HG02852 (cell line): ENCODE results near the gene SIM2.
"Not testable (repeated sequence)": the region's sequence is repeated elsewhere in the genome, so short reads cannot be mapped to it uniquely, and the experiment has no call there.

ENCODE experiments used
- ATAC-seq: cut with Tn5 transposase; IDR thresholded peaks from one replicate; pipeline ENCODE4 v1.9.1; 2021; ENCODE audit warnings: mild to moderate bottlenecking, moderate library complexity; ENCODE audit not compliant: unreplicated experiment

SIM2 gene, protein sequence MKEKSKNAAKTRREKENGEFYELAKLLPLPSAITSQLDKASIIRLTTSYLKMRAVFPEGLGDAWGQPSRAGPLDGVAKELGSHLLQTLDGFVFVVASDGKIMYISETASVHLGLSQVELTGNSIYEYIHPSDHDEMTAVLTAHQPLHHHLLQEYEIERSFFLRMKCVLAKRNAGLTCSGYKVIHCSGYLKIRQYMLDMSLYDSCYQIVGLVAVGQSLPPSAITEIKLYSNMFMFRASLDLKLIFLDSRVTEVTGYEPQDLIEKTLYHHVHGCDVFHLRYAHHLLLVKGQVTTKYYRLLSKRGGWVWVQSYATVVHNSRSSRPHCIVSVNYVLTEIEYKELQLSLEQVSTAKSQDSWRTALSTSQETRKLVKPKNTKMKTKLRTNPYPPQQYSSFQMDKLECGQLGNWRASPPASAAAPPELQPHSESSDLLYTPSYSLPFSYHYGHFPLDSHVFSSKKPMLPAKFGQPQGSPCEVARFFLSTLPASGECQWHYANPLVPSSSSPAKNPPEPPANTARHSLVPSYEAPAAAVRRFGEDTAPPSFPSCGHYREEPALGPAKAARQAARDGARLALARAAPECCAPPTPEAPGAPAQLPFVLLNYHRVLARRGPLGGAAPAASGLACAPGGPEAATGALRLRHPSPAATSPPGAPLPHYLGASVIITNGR

DNA sequence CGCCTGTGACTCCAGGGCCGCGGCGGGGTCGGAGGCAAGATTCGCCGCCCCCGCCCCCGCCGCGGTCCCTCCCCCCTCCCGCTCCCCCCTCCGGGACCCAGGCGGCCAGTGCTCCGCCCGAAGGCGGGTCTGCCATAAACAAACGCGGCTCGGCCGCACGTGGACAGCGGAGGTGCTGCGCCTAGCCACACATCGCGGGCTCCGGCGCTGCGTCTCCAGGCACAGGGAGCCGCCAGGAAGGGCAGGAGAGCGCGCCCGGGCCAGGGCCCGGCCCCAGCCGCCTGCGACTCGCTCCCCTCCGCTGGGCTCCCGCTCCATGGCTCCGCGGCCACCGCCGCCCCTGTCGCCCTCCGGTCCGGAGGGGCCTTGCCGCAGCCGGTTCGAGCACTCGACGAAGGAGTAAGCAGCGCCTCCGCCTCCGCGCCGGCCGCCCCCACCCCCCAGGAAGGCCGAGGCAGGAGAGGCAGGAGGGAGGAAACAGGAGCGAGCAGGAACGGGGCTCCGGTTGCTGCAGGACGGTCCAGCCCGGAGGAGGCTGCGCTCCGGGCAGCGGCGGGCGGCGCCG, at the start of gene SIM2:
TSS of gene SIM2 (plus strand) at position 135 of the 565 bp plus-strand sequence. CDS start 632 bp downstream, outside the sequence.
- no peak for ATAC-seq

DNA sequence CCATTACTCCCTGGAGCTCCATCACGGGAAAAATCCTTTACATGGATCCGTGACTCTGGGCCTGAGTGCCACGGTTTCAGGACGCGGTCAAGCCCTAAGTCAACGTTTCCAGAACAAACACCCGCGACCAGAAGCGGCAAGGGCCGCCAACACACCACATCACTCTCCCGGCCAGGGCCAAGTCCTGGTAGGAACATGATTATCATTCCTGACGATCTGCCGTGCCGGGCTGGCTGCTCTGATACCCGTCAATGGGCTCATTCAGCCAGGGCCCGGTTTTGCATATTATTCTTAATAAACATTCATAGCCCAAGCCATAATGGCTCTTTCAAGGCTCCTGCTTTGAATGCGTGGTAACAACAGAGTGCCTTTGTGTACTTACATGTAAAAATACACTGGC, 44.6 kb upstream of the SIM2 start:
- ATAC-seq: no peak

DNA sequence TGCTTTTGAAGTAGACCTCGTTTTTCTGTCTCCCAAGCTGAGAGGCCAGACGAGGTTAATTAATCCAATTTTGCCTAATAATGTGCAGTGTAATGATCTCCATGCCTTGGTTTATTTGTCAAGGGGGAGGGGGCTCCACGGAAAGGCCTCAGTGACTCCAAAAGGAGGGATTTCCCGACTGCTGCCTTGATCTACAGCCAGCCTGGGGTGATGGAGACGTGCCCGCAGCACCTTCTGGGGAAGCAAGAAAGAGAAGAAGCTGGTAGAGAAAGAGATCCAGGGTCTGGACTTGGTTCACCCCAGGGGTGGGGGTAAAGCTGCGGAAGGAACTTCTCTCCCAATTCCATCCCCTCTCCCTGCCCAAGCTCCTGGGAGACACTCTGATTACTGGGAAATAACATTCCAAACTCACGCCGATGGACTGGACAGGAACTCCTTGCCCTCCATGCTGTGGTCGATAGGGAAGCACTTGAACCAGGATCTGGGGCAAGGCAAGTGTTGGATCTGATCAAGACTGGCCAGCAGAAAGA, 44.1 kb upstream of the SIM2 start:
- ATAC-seq: no peak

DNA sequence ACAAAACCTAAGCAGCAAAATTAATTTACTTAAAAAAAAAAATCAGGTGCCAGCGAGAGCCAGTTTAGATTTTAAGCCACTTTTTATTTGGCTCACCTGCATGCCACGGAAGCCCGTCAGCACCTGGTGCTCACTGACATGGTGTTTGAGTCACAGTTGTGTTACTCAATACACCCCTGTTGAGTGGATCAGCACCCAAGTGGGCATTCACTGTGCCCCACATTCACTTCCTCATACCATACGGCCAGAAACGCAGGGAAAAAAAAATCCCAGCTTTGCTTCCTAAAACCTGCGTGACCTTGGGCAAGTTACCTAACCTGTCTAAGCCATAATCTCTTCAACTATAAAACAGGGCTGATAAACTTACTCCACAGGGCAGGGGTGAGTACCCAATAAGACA, 42.8 kb upstream of the SIM2 start:
- no peak for ATAC-seq

DNA sequence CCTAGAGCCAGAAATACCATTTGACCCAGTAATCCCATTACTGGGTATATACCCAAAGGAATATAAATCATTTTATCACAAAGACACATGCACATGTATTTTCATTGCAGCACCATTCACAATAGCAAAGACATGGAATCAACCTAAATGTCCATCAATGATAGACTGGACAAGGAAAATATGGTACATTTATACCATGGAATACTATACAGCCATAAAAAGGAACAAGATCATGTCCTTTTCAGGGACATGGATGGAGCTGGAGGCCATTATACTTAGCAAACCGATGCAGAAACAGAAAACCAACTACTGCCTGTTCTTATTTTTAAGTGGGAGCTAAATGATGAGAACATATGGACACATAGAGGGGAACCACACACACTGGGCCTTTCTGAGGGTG, 41.6 kb upstream of the SIM2 start:
- ATAC-seq: not testable (repeated sequence)

DNA sequence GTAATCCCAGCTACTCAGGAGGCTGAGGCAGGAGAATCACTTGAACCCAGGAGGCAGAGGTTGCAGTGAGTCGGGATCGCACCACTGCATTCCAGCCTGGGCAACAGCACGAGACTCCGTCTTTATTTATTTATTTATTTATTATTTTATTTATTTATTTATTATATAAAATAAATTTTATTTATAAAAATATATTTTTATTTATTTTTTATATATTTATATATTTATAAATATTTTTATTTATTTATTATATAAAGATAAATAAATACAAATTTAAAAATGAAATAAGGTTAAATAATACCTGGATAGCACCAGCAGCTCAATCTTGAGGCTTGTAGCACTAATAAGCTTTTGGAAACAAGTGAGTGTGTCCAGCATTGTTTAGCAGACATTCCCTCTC, 40.9 kb upstream of the SIM2 start:
- ATAC-seq: no peak

DNA sequence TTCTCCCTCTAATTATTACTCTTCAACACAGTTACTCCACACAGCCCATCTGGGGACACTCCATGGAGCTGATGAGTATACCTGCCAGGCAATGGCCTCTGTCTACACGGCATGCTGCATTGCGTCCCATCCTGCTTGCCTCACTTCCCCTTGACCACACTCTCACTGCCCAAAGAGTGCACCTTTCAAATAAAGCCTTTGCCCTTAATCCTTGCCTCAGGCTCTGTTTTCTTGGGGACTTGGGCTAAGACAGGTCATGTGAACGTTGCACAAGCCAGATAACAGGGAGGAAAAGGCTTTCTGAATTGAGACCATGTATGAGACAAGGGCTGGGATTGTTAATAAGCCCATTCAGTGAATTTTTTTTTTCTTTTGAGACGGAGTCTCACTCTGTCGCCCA, 40.0 kb upstream of the SIM2 start:
- no peak for ATAC-seq

DNA sequence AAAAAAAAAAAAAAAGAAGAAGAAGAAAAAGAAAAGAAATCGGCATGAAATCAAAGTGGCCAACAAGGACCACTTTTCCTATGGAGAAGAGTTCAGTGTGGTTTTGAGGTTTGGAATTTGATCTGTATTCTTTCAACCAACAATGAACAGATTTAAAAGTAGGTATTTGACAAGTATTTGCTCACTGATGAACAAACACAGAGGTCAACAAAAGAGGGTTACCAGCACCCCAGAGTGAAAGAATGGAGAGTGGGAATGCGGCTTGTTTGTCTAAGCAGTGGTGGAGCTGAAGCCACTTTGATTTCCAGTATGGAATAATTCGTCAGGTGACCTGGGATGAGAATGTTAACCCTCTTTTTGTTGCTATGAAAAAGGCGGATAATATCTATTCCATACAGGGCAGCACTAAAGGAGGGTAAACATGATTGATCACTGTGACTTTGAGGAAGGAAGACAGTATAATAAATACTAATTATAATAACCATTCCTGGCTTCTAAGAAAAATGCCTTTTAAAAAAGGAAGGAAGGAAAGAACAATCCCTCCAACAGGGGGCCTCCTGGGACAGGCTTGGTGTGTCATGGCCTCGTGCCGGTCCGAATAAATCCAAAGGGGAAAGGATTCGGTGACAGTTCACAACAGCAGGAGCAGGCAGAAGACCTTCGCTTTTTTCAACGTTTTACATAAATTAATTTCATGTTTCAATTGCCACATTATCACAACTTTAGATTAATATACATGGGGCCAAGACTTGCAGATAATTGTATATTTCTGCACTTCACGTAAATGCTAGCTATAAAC, 37.2 kb upstream of the SIM2 start:
- no peak for ATAC-seq

DNA sequence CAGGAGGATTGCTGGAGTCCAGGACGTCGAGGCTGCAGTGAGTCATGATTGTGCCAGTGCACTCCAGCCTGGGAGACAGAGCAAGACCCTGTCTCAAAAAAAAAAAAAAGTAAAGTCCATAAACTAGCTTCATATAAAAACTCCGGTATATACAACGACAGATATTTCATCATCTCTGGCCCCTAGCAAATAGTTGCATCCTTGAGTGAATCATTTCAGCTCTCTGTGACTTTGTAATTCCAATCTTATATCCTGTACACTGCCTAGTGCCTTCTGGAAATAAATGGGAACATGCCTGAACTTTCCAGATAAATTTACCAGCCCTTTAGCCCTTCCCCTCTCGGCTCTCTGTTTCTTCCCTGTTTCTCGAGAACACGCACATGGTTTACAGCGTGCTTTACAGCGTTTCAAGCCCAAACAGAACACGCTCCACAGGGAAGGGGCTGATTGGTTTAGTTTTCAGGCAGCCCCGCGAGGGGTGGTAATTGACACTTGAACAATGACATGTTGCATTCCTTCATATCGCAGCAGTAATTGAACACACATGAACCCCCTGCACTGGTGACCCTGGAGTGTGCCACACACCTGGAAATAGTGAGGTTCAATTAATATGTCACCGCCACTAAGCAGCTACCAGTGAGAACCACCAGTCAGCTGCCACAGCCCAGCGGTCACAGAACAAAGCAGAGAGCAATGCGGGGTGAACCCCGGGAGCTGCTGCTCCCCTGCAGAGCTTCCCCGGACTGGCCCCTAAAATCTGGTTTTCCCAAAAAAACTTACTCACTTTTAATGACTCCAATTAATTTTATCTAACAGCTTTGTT, 35.7 kb upstream of the SIM2 start:
- ATAC-seq: no peak

DNA sequence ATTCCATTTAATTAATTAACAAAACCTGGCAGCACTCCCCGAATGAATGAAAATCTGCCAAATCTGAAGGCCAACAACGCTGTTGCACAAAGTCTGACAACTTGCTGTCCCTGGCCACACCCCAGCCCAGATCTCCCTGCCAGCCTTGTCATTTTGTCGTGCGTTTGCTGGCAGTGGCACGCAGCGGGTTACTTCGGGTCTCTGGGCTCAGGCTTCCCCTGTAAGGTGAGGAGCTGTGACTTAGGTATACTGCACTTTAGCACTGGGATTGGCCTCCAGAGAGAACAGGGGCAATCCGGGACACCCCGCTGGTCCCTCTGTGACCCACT, 34.3 kb upstream of the SIM2 start:
- ATAC-seq: no peak

DNA sequence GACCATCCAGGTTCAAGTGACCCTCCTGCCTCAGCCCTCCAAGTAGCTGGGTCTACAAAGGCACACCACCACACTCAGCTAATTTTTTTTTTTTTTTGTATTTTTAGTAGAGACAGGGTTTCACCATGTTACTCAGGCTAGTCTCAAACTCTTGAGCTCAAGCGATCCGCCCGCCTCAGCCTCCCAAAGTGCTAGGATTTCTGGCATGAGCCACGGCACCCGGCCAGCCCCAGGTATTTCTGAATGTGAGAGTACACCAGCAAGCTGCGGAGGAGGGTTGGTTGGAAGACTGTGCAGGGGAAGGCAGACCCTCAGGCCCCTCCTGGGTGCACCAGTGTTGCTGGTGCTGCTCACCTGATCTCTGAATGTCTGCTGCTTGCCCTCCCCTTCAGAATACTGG, 33.1 kb upstream of the SIM2 start:
- no peak for ATAC-seq

DNA sequence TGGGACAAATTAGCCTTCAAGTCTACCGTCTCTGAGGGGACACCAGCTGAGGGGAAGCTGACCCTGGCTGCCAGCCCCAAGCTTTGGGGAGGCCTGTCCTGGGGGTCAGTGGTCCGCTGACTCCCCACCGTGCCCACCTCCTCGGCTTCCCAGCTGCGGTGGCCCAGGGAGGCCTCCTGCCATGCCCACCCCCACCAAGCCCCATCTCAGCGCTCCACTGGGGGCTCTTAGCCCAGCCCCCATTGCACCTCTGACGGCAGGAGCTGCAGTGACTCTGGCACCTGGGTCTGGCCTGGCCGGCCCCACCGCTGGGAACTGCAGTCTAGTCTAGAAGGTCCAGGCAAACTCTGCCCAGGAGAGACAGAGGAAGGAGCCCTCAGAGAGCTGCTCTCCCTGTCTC, 30.2 kb upstream of the SIM2 start:
- no peak for ATAC-seq

DNA sequence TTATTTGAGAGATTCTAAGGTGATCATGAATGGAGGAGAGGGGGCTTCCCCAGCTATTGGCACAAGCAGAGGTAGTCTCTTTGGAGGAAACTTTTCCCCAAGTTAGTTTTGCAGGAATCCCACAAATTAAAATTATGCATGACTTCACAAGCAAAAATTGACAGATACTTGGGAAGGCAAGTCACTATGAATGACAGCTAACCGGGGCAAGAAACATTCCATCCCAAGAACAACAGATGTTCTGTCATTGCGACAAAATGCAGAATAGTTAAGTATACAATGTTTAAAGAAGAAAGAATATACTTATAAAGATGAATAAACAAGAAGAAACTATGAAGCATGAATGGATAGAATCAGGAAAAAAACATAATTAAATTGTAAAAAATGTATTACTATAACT, 27.1 kb upstream of the SIM2 start:
- ATAC-seq: no peak

DNA sequence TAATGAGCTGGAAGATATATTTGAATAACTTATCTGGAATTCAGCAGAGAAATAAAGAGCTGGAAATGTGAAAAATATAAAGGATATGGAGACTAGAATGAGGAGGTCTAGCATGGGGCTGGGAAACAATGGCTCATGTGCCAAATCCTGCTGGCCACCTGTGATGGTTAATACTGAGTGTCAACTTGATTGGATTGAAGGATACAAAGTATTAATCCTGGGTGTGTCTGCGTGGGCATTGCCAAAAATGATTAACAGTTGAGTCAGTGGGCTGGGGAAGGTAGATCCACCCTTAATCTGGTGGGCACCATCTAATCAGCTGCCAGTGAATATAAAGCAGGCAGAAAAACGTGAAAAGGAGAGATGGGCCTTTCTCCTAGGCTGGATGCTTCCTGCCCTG, 26.6 kb upstream of the SIM2 start:
- ATAC-seq: not testable (repeated sequence)

DNA sequence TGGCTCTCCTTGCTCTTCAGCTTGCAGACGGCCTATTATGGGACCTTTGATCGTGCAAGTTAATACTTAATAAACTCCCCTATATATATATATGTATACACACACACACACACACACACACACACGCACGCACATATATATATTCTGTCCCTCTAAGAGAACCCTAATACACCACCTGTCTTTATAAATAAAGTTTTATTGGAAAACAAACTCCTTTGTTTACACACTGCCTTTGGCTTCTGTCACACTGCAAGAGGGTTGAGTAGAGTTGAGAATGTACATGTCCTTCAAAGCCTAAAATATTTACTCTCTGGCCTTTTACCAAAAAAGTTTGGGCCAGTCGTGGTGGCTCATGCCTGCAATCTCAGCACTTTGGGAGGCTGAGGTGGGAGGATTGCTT, 26.2 kb upstream of the SIM2 start:
- no peak for ATAC-seq

DNA sequence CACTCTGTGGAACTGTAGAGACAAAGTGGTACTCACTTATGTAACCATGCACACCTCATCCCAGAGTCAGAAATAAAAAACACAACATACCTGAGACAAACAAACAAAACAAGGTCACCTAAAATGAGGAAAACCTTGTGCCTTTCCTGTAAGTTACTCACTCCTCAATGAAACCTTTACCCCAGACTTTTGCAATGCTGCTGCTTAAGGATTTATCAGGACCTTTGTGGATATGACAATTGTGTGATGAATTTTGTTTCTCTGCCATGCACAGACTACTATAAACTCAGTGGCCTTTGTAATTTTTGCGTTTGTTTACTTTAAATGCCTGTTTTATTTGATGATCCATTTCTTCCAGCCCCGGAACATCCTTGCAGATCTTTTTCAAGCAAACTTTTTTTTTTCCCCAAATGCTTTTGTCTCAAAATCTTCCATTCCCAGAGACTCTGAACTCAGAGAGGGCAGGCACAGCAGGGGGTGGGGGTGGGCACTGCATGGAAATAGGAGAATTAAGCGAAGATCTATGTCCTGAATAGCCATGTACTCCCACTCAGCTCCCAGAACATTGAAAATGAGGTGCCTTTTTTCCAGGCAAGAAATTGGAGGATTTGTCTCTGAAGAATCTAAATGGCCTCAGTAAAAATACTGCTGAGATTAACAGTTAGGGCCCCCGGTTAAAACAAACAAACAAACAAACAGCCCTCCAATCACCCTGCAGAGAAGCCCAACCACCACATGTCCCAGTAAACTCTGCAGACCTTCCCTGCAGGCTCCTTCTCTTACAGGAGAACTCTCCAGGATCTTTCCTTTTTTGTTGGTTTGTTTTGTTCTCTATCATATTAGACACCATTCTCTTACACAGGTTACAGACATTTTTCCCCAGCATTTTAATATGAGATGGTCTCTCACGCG, 22.6 kb upstream of the SIM2 start:
- no peak for ATAC-seq

DNA sequence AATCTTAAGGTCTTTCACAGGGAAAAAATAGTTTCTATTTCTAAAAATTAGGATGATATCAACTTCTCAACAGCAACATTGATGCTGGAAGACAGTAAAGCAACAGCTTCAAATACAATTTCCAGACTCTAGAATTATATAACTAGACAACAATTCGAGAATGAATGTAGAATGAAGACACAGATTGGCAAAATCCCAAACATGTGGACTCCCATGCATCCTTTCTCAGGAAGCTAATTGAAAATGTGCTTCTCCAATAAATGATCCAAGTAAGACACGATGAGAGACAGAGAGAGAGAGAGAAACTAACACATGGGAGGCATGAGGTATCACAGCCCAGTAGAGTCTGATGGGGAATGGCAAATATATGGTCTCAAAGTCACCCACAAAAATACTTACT, 21.5 kb upstream of the SIM2 start:
- ATAC-seq: no peak

DNA sequence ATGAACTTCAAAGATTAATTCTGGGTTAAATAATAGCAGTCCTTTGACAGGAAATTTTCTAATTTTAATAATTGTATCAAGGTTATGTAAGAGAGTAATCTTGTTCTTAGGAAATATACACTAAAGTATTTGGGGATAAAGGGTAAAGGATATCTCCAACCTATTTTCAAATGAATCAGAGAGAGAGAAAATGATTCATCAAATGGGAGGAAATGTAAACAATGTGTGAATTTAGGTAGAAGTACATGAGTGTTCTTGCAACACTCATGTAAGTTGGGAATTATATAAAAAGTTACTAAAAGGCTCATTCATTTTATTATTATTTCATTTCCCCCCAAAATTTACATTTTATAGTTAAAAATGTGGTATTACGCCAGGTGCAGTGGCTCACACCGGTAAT, 20.4 kb upstream of the SIM2 start:
- ATAC-seq: no peak

DNA sequence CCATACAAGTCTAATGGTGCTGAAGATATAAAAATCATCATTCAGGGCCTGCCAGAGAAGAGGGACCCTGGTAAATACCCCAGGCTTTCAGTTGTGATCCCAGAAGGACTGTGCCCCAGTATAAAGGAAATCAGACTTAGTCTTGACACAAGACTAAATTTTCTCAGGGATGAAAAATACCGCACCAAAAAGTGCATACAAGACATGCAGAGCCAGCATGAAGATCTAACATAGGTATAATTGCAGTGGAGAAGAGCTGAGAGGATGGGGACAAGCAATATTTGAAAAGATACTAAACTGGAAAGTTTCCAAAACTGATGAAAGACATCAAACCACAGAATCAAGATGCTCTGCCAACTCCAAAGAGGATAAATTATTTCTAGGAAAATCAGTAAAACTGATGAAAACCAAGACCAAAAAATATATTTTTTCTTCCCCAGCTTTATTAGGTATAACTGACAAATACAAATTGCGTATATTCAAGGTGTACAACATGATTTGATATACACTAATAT, 17.7 kb upstream of the SIM2 start:
- no peak for ATAC-seq
